K562 (cell line): ENCODE data around the gene PAFAH1B2. TPM values are rescaled to one million over a fixed set of nuclear protein-coding genes. Genes with fewer than 3 reads are reported as not detected.

ENCODE experiments used
- ATF1 ChIP-seq, 2 experiments: fragments of 450-650 bp in 1 of 2; IDR thresholded peaks; 2 replicates each; pipeline ENCODE4 v1.6.1; 2016; ENCODE audit warnings: missing compliant biosample characterization in 1 of 2, missing genetic modification characterization in 1 of 2
- CEBPG ChIP-seq, 3 experiments: fragments of 200-800 bp in 1 of 3; sonication (Bioruptor generic) in 1 of 3; sonication (generic) in 1 of 3; formaldehyde crosslinking in 1 of 3; IDR thresholded peaks in 2 of 3; conservative IDR thresholded peaks in 1 of 3; 2 replicates each; pipeline versions ENCODE4 v1.6.1 to v1.8.0; 2016 to 2022; ENCODE audit warnings: missing compliant biosample characterization in 2 of 3, missing genetic modification characterization in 2 of 3, mild to moderate bottlenecking in 1 of 3, missing genetic modification reagents in 1 of 3
- CHAMP1 ChIP-seq: fragments of 450-650 bp; IDR thresholded peaks from 2 replicates; pipeline ENCODE4 v1.6.1; 2016; ENCODE audit warnings: mild to moderate bottlenecking
- FOS ChIP-seq: IDR thresholded peaks from 3 replicates; pipeline ENCODE4 v1.6.1; 2011; ENCODE audit not compliant: insufficient read length; ENCODE audit errors: extremely low read depth
- ILK ChIP-seq: fragments of 450-650 bp; IDR thresholded peaks from 2 replicates; pipeline ENCODE4 v1.6.1; 2016; ENCODE audit warnings: missing genetic modification characterization, low read depth, mild to moderate bottlenecking, missing compliant biosample characterization, moderate library complexity, borderline replicate concordance
- MAFF ChIP-seq: IDR thresholded peaks from 2 replicates; pipeline ENCODE4 v1.6.1; 2012; ENCODE audit warnings: low read length, improper control_type of control experiment
- NRF1 ChIP-seq, 2 experiments: fragments of 450-650 bp; IDR thresholded peaks in 1 of 2; conservative IDR thresholded peaks in 1 of 2; 2 replicates each; pipeline ENCODE4 v1.6.1; 2014; ENCODE audit warnings: mild to moderate bottlenecking in 2 of 2
- PCBP1 ChIP-seq: fragments of 200-400 bp; formaldehyde crosslinking; IDR thresholded peaks from 2 replicates; pipeline ENCODE4 v1.6.1; 2018; ENCODE audit warnings: mild to moderate bottlenecking, low read depth, low read length; ENCODE audit not compliant: poor library complexity, severe bottlenecking
- POLR2AphosphoS2 ChIP-seq: IDR thresholded peaks from 2 replicates; pipeline ENCODE4 v1.6.1; 2012; ENCODE audit warnings: low read length, improper control_type of control experiment
- PREB ChIP-seq: sonication (generic); formaldehyde crosslinking; IDR thresholded peaks from 2 replicates; pipeline ENCODE4 v1.8.1; 2023; ENCODE audit warnings: mild to moderate bottlenecking, missing genetic modification reagents
- SMAD4 ChIP-seq: fragments of 250-450 bp; sonication (Bioruptor Pico); conservative IDR thresholded peaks from 2 replicates; pipeline ENCODE4 v1.8.0; 2021; ENCODE audit warnings: inconsistent platforms, mild to moderate bottlenecking, moderate library complexity
- TAF1 ChIP-seq: IDR thresholded peaks from 2 replicates; pipeline ENCODE4 v1.6.1; 2011; ENCODE audit warnings: mild to moderate bottlenecking, low read length, moderate library complexity; ENCODE audit not compliant: insufficient read depth, control insufficient read depth, severe bottlenecking; ENCODE audit errors: extremely low read depth
- TRIM24 ChIP-seq, 2 experiments: fragments of 450-650 bp; IDR thresholded peaks; 2 replicates each; pipeline ENCODE4 v1.6.1; 2016
- ZBTB43 ChIP-seq: sonication (generic); formaldehyde crosslinking; IDR thresholded peaks from 2 replicates; pipeline ENCODE4 v1.8.0; 2023; ENCODE audit warnings: mild to moderate bottlenecking, missing genetic modification reagents
- polyA plus RNA-seq, 8 experiments: library from polyadenylated mRNA; depleted of rRNA in 4 of 8; stranded (reverse) in 5 of 8; unstranded in 3 of 8; fragments of >200 nt; fragmentation: Nextera tagmentation in 2 of 8; fragmentation: Illumina TruSeq in 1 of 8; extraction: Ambion mirVana in 2 of 8; extraction: Trizol in 1 of 8; gene quantifications; 2 replicates each; pipeline versions ENCODE4 v1.2.1 to v1.2.3, GENCODE V29; 2011 to 2014; ENCODE audit warnings: inconsistent platforms in 1 of 8, missing spikeins in 1 of 8
- total RNA-seq, 7 experiments: library from RNA; depleted of rRNA in 6 of 7; stranded (reverse); fragments of >200 nt in 6 of 7; fragmentation: Illumina TruSeq in 2 of 7; extraction: Trizol in 2 of 7; gene quantifications; 2 replicates each; pipeline versions ENCODE4 v1.2.1 to v1.2.3, GENCODE V29; 2011 to 2021; ENCODE audit warnings: low replicate concordance in 1 of 7
- TF ChIP-seq, protein P1 (sequence below): sonication (generic); formaldehyde crosslinking; IDR thresholded peaks from 2 replicates; pipeline ENCODE4 v1.8.0; 2022; ENCODE audit warnings: mild to moderate bottlenecking, low read depth, missing genetic modification reagents
- TF ChIP-seq, protein P2 (sequence below): fragments of 250-450 bp; sonication (Bioruptor Pico); IDR thresholded peaks from 2 replicates; pipeline ENCODE4 v1.5.0; 2021; ENCODE audit warnings: mild to moderate bottlenecking, borderline replicate concordance

Gene PAFAH1B2
- total and polyA plus RNA-seq, 9 of the 15 experiments (the other 6 are each of a cell fraction or from before 2014, with no cell fraction given), result 27.8 to 94.7 (median 64.9) TPM

GRCh38 chr11:117223741-117224689 lies 79.9 kb downstream of the PAFAH1B2 start (continued):
- TF ChIP-seq CHAMP1 (no peak), PREB (no peak), POLR2AphosphoS2 (no peak), CEBPG (CRISPR knock-in tag; IDR thresholded peaks at IDR 0.05) (no peak), CEBPG (tag; conservative IDR thresholded peaks at IDR 0.05 in 1 of 2, IDR thresholded peaks at IDR 0.05 in 1 of 2) (no peak), TRIM24 (IDR thresholded peaks at IDR 0.05) (peak; percentile 88 to 92), MAFF (no peak), SMAD4 (CRISPR knock-in tag) (peak; percentile 68; the same call in 1 of the 2 replicates), ATF1 (CRISPR knock-in tag; IDR thresholded peaks at IDR 0.05) (no peak), ATF1 (tag; IDR thresholded peaks at IDR 0.05) (no peak), TAF1 (peak; percentile 37), PCBP1 (no peak), ZBTB43 (CRISPR knock-in tag) (no peak), FOS (no peak), ILK (tag) (no peak), NRF1 (conservative IDR thresholded peaks at IDR 0.05 in 1 of 2, IDR thresholded peaks at IDR 0.05 in 1 of 2) (no peak)
- TF ChIP-seq, protein P1, sequence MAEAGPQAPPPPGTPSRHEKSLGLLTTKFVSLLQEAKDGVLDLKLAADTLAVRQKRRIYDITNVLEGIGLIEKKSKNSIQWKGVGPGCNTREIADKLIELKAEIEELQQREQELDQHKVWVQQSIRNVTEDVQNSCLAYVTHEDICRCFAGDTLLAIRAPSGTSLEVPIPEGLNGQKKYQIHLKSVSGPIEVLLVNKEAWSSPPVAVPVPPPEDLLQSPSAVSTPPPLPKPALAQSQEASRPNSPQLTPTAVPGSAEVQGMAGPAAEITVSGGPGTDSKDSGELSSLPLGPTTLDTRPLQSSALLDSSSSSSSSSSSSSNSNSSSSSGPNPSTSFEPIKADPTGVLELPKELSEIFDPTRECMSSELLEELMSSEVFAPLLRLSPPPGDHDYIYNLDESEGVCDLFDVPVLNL (CRISPR knock-in tag), result no peak
- TF ChIP-seq, protein P2, sequence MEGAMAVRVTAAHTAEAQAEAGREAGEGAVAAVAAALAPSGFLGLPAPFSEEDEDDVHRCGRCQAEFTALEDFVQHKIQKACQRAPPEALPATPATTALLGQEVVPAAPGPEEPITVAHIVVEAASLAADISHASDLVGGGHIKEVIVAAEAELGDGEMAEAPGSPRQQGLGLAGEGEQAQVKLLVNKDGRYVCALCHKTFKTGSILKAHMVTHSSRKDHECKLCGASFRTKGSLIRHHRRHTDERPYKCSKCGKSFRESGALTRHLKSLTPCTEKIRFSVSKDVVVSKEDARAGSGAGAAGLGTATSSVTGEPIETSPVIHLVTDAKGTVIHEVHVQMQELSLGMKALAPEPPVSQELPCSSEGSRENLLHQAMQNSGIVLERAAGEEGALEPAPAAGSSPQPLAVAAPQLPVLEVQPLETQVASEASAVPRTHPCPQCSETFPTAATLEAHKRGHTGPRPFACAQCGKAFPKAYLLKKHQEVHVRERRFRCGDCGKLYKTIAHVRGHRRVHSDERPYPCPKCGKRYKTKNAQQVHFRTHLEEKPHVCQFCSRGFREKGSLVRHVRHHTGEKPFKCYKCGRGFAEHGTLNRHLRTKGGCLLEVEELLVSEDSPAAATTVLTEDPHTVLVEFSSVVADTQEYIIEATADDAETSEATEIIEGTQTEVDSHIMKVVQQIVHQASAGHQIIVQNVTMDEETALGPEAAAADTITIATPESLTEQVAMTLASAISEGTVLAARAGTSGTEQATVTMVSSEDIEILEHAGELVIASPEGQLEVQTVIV, result no peak
